Cerebellar nuclear complex (tissue), 1 donor: ENCODE results near the gene VAMP5.

ENCODE experiments used
- DNase-seq, 2 experiments: peaks; one replicate each; lab custom pipeline; 2025; lab: John Stamatoyannopoulos, UW

The VAMP5 gene

DNA sequence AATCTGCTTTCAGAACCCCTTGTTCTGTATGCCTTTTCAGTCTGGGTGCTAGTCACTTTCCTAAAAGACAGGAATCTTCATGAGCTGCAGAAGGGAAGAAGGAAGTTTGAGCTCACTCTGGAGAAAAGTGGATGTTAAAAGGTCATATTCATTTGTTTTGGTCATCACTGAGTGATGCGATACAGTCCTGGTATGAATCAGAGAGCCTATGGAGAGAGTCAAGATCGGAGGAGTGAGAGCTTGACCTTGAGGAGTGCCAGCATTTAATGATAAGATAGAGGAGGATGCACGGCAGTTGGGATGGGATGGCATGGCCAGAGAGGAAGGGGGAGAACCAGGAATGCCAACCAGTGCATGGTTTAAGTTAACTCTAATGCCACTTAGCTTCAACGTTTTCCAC lies 51.4 kb downstream of the VAMP5 start:
- DNase-seq: no peak

DNA sequence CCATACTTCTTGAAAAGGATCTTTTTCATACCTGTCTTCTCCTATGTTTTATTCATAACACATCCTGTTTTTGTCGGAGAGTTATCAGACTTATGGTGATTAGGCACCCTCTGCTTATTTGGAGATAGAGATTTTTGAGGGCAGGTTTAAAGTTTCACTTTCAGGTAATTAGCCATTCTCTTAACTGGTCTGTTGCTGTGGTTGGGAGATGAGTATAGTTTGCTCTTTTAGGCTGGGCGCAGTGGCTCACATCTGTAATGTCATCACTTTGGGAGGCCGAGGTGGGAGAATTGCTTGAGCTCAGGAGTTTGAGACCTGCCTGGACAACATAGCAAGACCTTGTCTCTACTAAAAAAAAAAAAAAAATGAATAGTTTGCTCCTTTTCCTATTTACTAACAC lies 58.5 kb downstream of the VAMP5 start:
- no peak for DNase-seq
